Measurements from ENCODE around the gene PDE11A.

The PDE11A gene

GRCh38 chr2:177756336-177756735 lies 316.2 kb downstream of the PDE11A start:
- no peak for DNase-seq (ENCODE audit: low read depth)

- no peak for DNase-seq (ENCODE audit: low read depth)
These were observed 318.1 kb downstream of the PDE11A start for GRCh38 chr2:177754492-177754873.

- DNase-seq (ENCODE audit: low read depth), result no peak
These were observed 318.7 kb downstream of the PDE11A start for GRCh38 chr2:177753682-177754491.

DNA sequence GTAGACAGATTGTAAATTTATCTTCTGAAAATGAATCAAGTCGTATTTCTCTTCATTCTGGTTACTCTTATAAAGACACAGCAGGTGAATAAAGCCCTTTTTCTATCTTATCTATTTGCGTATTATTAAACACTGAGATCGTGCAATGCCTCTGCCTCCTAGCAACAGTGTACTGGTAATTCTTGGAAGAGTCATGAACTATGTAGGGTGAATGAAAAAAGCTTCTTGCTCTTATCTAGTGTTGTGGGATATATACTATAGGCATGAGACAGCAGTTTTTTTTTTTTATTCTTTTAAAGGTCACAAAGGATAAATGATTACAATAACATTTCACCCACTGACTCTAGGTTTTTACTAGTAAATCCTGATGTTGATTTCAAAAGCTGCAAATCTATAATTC lies 324.2 kb downstream of the PDE11A start:
- no peak for DNase-seq (ENCODE audit: low read depth)

GRCh38 chr2:177747384-177747783 lies 325.2 kb downstream of the PDE11A start:
- DNase-seq (ENCODE audit: low read depth), result no peak

GRCh38 chr2:177746358-177746757 lies 326.2 kb downstream of the PDE11A start:
- no peak for DNase-seq (ENCODE audit: low read depth)

- DNase-seq (ENCODE audit: low read depth), result no peak
These were observed 327.0 kb downstream of the PDE11A start for GRCh38 chr2:177745531-177745930.

- no peak for DNase-seq (ENCODE audit: low read depth)
These were observed 329.7 kb downstream of the PDE11A start for GRCh38 chr2:177742851-177743250.

GRCh38 chr2:177741866-177742265 lies 330.7 kb downstream of the PDE11A start:
- DNase-seq (ENCODE audit: low read depth), result no peak

- no peak for DNase-seq (ENCODE audit: low read depth)
These were observed 331.9 kb downstream of the PDE11A start for GRCh38 chr2:177740700-177741099.

- no peak for DNase-seq (ENCODE audit: low read depth)
These were observed 333.9 kb downstream of the PDE11A start for GRCh38 chr2:177738461-177739235.

GRCh38 chr2:177735318-177735803 lies 337.2 kb downstream of the PDE11A start:
- DNase-seq (ENCODE audit: low read depth), result no peak

- no peak for DNase-seq (ENCODE audit: low read depth)
These were observed 339.2 kb downstream of the PDE11A start for GRCh38 chr2:177733322-177733855.

DNA sequence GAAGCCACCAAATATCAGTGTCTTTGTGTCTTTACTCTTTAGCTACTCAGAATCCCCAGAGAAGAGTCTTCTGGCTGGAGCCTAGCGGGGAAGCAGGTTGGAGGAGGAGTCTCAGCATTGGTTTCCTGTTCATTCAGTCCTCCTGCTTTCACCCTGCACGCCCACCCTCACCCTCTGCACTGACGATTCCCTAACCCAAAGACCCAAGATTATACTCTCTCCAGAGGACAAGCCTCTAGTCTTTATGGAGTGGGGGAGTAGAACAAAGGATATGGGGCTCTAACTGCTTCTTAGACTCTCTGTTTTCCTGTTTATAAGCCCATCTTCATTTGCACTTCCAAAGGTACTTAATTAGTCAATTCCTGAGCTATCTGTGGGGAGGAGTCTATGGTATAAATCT lies 341.2 kb downstream of the PDE11A start:
- no peak for DNase-seq (ENCODE audit: low read depth)

GRCh38 chr2:177730792-177731191 lies 341.8 kb downstream of the PDE11A start:
- DNase-seq (ENCODE audit: low read depth), result no peak

GRCh38 chr2:177730363-177730762 lies 342.2 kb downstream of the PDE11A start:
- DNase-seq (ENCODE audit: low read depth), result no peak

DNA sequence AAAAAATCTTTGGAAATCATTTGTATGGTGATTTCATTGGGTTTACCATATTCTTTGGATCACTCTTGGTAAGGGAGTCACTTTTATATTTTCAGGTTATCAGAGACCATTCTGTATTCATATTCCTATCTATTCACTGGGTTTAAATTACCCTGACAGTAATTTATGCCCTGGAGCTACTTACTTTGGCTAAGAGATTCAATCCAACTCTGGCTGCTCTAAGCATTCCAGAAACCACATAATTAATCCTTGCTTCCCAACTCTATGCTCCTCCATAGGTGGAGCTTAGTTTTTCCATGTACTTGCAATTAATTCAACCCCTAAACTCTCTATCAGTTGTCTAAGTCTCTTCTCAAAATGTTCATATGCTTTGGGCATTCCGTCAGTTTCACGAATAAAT lies 343.7 kb downstream of the PDE11A start:
- DNase-seq (ENCODE audit: low read depth), result no peak

DNA sequence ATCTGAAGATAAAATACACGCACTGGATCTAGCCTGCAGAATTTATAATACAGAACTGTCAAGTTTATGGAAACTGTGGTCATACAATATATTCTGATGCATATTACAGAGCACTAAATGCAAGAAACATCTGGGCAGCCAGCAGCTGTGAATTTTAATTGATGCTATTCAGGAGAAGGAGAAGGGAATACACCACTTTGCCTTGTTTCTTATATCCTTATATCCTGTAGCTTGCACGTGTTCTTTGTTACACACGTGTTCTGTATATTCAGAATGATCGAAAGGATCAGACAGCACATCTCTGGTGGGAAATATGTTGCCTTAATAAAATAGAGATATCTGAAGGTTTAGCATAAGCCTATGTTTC lies 344.2 kb downstream of the PDE11A start:
- no peak for DNase-seq (ENCODE audit: low read depth)

DNA sequence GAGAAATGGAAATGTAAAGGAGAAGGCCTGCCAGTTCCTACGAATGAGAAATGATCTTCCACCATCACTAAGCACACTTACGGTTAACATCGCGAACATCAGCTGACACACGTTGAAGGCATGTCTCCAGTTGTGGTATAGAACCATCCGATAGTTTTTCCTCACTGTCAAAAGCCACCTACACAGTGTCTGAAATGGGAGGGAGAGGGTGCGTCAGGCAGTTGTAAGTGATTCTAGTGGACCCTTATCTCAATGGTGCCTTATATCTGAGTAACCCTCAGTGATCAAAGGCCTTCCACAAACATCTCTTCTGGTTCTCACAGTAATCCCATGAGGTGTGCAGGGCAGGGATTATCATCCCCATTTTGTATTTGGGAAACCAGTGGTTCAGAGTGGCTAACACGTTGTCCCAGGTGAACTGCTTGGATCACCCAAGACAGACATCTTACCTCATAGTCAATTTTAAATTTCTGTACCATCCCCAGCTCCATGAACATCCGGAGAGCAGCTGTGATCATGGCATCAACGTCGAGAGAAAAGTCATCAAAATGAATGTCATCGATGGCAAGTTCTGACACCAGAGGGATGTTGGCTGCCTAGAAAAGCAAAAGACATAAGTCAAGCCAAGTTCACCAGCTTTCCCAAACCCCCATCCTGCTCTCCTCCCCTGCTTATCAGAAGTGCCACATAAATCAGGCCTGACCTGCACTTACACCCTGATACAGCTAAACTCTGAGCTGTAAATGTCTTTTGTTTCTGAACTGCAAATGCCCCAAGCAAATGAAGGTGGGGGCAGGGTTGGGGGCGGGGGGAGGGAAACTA lies 344.8 kb downstream of the PDE11A start:
- no peak for DNase-seq (ENCODE audit: low read depth)

- no peak for DNase-seq (ENCODE audit: low read depth)
These were observed 345.6 kb downstream of the PDE11A start for GRCh38 chr2:177726931-177727348.

GRCh38 chr2:177724398-177725287 lies 347.9 kb downstream of the PDE11A start:
- no peak for DNase-seq (ENCODE audit: low read depth)
